Fibroblast of mammary gland (primary cell): Measurements from ENCODE around the gene DYNLT4.

ENCODE experiments used
- DNase-seq: peaks from one replicate; pipeline ENCODE4 v3.0.0-alpha.2; 2010; ENCODE audit warnings: low read depth
- H3K4me3 ChIP-seq: 2 replicates; pipeline ENCODE4 v1.5.1; 2011; ENCODE audit warnings: low read depth, mild to moderate bottlenecking, low read length, moderate library complexity; ENCODE audit not compliant: control insufficient read depth
- TF ChIP-seq, protein P1 (sequence below): conservative IDR thresholded peaks from 2 replicates; pipeline ENCODE4 v1.5.1; 2011; ENCODE audit warnings: low read depth, low read length, inconsistent platforms; ENCODE audit not compliant: control insufficient read depth, insufficient read depth

Gene DYNLT4

GRCh38 chr1:44792736-44793502 is 14.2 kb downstream of the DYNLT4 start:
- no peak overlapping the region for H3K4me3 ChIP-seq
- TF ChIP-seq, protein P1, sequence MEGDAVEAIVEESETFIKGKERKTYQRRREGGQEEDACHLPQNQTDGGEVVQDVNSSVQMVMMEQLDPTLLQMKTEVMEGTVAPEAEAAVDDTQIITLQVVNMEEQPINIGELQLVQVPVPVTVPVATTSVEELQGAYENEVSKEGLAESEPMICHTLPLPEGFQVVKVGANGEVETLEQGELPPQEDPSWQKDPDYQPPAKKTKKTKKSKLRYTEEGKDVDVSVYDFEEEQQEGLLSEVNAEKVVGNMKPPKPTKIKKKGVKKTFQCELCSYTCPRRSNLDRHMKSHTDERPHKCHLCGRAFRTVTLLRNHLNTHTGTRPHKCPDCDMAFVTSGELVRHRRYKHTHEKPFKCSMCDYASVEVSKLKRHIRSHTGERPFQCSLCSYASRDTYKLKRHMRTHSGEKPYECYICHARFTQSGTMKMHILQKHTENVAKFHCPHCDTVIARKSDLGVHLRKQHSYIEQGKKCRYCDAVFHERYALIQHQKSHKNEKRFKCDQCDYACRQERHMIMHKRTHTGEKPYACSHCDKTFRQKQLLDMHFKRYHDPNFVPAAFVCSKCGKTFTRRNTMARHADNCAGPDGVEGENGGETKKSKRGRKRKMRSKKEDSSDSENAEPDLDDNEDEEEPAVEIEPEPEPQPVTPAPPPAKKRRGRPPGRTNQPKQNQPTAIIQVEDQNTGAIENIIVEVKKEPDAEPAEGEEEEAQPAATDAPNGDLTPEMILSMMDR, result no peak
- DNase-seq, result no peak

- no peak overlapping the region for H3K4me3 ChIP-seq
- DNase-seq, result no peak
- TF ChIP-seq, protein P1, result no peak
Measured at GRCh38 chr1:44790968-44791801, 16.0 kb downstream of the DYNLT4 start.

DNA sequence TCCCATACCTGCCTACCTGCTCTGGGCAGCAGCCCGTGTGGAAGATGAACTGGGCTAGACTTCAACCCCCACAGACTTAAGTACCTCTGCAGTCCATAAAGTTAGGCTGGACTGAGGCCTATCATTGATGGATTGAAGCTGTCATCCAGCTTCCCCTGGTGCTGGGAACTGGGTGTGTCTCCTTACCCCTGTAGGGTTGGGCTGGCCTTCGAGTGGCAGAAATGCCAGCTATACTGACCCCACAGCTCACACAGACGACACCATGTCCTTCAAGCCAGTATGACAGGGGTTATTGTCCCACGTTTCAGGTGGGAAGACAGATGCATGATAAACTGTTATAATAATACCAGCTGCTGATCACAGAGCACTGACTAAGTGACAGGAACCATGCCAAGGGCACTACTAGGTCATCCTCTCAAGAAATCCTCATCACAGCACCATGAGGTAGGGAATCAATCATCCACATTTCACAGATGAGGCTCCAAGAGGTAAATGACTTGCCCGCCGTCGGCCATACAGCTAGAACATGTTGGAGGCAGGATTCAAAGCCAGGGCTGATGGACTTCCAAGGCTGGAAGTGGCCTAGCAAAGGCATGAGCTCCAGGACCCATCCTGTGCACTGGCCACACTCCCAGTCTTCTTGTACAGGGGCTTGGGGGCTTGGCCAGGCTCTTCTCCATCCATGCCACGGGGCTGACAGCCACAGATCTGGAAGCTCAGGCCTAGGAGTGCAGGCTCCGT is 18.9 kb downstream of the DYNLT4 start, which contains the start of gene BEST4:
TSS of gene BEST4 (minus strand) at position 51 of the 741 bp plus-strand sequence. CDS start 465 bp downstream, outside the sequence.
- TF ChIP-seq, protein P1, result no peak
- no peak for DNase-seq
- no peak within 1 kb of the TSS for H3K4me3 ChIP-seq

- TF ChIP-seq, protein P1, result no peak
- DNase-seq, result no peak
Measured at GRCh38 chr1:44787506-44787905, 19.6 kb downstream of the DYNLT4 start.

GRCh38 chr1:44786841-44787426 is 20.2 kb downstream of the DYNLT4 start:
- TF ChIP-seq, protein P1, result no peak
- no peak overlapping the region for H3K4me3 ChIP-seq
- no peak for DNase-seq

More at GRCh38 chr1:44787506-44787905, 19.6 kb downstream of the DYNLT4 start:
- no peak overlapping the region for H3K4me3 ChIP-seq
